ENCODE results near the gene PLPPR4.

The PLPPR4 gene

GRCh38 chr1:99264201-99265021, at the start of gene PLPPR4:
Gene PLPPR4, plus strand, starts transcription at chr1:99264492. Its CDS starts 102 bp downstream, at chr1:99264594.
- WGBS (ENCODE audit: insufficient coverage, insufficient read length): no CpG with 5 or more reads among the region's 51 CpGs
- peaks cover 2% of the 10 kb centered on the region; the same call in 1 of the 2 replicates for H3K27me3 ChIP-seq (ENCODE audit: control insufficient read depth, insufficient read depth, low read length)
- no peaks in the 10 kb centered on the region for H3K9me3 ChIP-seq (ENCODE audit: control insufficient read depth, insufficient read depth, low read length)
- peak within 1 kb of the TSS; percentile 52; the same call in 1 of the 2 replicates for H3K4me3 ChIP-seq (ENCODE audit: low read length)
- no peak within 1 kb of the TSS for H3K27ac ChIP-seq (ENCODE audit: low read length)
- H3K36me3 ChIP-seq (ENCODE audit: control insufficient read depth, insufficient read depth, low read length): no peaks in the 10 kb centered on the region
- DNase-seq (ENCODE audit: low read depth, low spot score): no peak
- peaks cover 2% of the 10 kb centered on the region; the same call in 1 of the 2 replicates for H3K4me1 ChIP-seq (ENCODE audit: control insufficient read depth, insufficient read depth, low read length)

GRCh38 chr1:99216956-99217355, 47.3 kb upstream of the PLPPR4 start:
- 0 out of 2 replicates have a peak, but pooled peaks cover 2% of the 10 kb centered on the region for H3K4me1 ChIP-seq (ENCODE audit: control insufficient read depth, insufficient read depth, low read length)
- no CpG with 5 or more reads among the region's 5 CpGs for WGBS (ENCODE audit: insufficient coverage, insufficient read length)
- no peaks in the 10 kb centered on the region for H3K9me3 ChIP-seq (ENCODE audit: control insufficient read depth, insufficient read depth, low read length)
- no peaks in the 10 kb centered on the region for H3K36me3 ChIP-seq (ENCODE audit: control insufficient read depth, insufficient read depth, low read length)
- no peak overlapping the region for H3K27ac ChIP-seq (ENCODE audit: low read length)
- no peak for DNase-seq (ENCODE audit: low read depth, low spot score)
- no peaks in the 10 kb centered on the region for H3K27me3 ChIP-seq (ENCODE audit: control insufficient read depth, insufficient read depth, low read length)
- H3K4me3 ChIP-seq (ENCODE audit: low read length): no peak overlapping the region

- Histone ChIP-seq H3K9me3 (ENCODE audit: control insufficient read depth, insufficient read depth, low read length) (no peaks in the 10 kb centered on the region), H3K27ac (ENCODE audit: low read length) (no peak overlapping the region), H3K36me3 (ENCODE audit: control insufficient read depth, insufficient read depth, low read length) (no peaks in the 10 kb centered on the region), H3K27me3 (ENCODE audit: control insufficient read depth, insufficient read depth, low read length) (no peaks in the 10 kb centered on the region), H3K4me1 (ENCODE audit: control insufficient read depth, insufficient read depth, low read length) (0 out of 2 replicates have a peak, but pooled peaks cover 2% of the 10 kb centered on the region), H3K4me3 (ENCODE audit: low read length) (no peak overlapping the region)
- no peak for DNase-seq (ENCODE audit: low read depth, low spot score)
- WGBS (ENCODE audit: insufficient coverage, insufficient read length): no CpG with 5 or more reads among the region's 4 CpGs
These were observed 46.7 kb upstream of the PLPPR4 start for GRCh38 chr1:99217599-99217998.

- no CpG with 5 or more reads among the region's 4 CpGs for WGBS (ENCODE audit: insufficient coverage, insufficient read length)
- no peaks in the 10 kb centered on the region for H3K36me3 ChIP-seq (ENCODE audit: control insufficient read depth, insufficient read depth, low read length)
- H3K9me3 ChIP-seq (ENCODE audit: control insufficient read depth, insufficient read depth, low read length): no peaks in the 10 kb centered on the region
- 0 out of 2 replicates have a peak, but pooled peaks cover 2% of the 10 kb centered on the region for H3K4me1 ChIP-seq (ENCODE audit: control insufficient read depth, insufficient read depth, low read length)
- no peak overlapping the region for H3K27ac ChIP-seq (ENCODE audit: low read length)
- H3K4me3 ChIP-seq (ENCODE audit: low read length): no peak overlapping the region
- no peak for DNase-seq (ENCODE audit: low read depth, low spot score)
- no peaks in the 10 kb centered on the region for H3K27me3 ChIP-seq (ENCODE audit: control insufficient read depth, insufficient read depth, low read length)
These were observed 45.7 kb upstream of the PLPPR4 start for GRCh38 chr1:99218572-99218971.

GRCh38 chr1:99218999-99219398, 45.3 kb upstream of the PLPPR4 start:
- Histone ChIP-seq H3K27ac (ENCODE audit: low read length) (no peak overlapping the region), H3K36me3 (ENCODE audit: control insufficient read depth, insufficient read depth, low read length) (no peaks in the 10 kb centered on the region), H3K9me3 (ENCODE audit: control insufficient read depth, insufficient read depth, low read length) (no peaks in the 10 kb centered on the region), H3K4me1 (ENCODE audit: control insufficient read depth, insufficient read depth, low read length) (0 out of 2 replicates have a peak, but pooled peaks cover 2% of the 10 kb centered on the region), H3K4me3 (ENCODE audit: low read length) (no peak overlapping the region), H3K27me3 (ENCODE audit: control insufficient read depth, insufficient read depth, low read length) (no peaks in the 10 kb centered on the region)
- DNase-seq (ENCODE audit: low read depth, low spot score): no peak

- no peak overlapping the region for H3K4me3 ChIP-seq (ENCODE audit: low read length)
- no peaks in the 10 kb centered on the region for H3K27me3 ChIP-seq (ENCODE audit: control insufficient read depth, insufficient read depth, low read length)
- WGBS (ENCODE audit: insufficient coverage, insufficient read length): no CpG with 5 or more reads among the region's 3 CpGs
- no peaks in the 10 kb centered on the region for H3K36me3 ChIP-seq (ENCODE audit: control insufficient read depth, insufficient read depth, low read length)
- H3K27ac ChIP-seq (ENCODE audit: low read length): no peak overlapping the region
- no peaks in the 10 kb centered on the region for H3K9me3 ChIP-seq (ENCODE audit: control insufficient read depth, insufficient read depth, low read length)
- no peaks in the 10 kb centered on the region for H3K4me1 ChIP-seq (ENCODE audit: control insufficient read depth, insufficient read depth, low read length)
- DNase-seq (ENCODE audit: low read depth, low spot score): no peak
These were observed 37.0 kb upstream of the PLPPR4 start for GRCh38 chr1:99227056-99227897.

GRCh38 chr1:99228153-99228552, 36.1 kb upstream of the PLPPR4 start:
- Histone ChIP-seq H3K4me3 (ENCODE audit: low read length) (no peak overlapping the region), H3K27ac (ENCODE audit: low read length) (no peak overlapping the region), H3K27me3 (ENCODE audit: control insufficient read depth, insufficient read depth, low read length) (no peaks in the 10 kb centered on the region), H3K4me1 (ENCODE audit: control insufficient read depth, insufficient read depth, low read length) (no peaks in the 10 kb centered on the region), H3K36me3 (ENCODE audit: control insufficient read depth, insufficient read depth, low read length) (no peaks in the 10 kb centered on the region), H3K9me3 (ENCODE audit: control insufficient read depth, insufficient read depth, low read length) (no peaks in the 10 kb centered on the region)
- no CpG with 5 or more reads among the region's 2 CpGs for WGBS (ENCODE audit: insufficient coverage, insufficient read length)
- DNase-seq (ENCODE audit: low read depth, low spot score): no peak

GRCh38 chr1:99229122-99229521, 35.2 kb upstream of the PLPPR4 start:
- Histone ChIP-seq H3K4me1 (ENCODE audit: control insufficient read depth, insufficient read depth, low read length) (no peaks in the 10 kb centered on the region), H3K4me3 (ENCODE audit: low read length) (no peak overlapping the region), H3K27me3 (ENCODE audit: control insufficient read depth, insufficient read depth, low read length) (no peaks in the 10 kb centered on the region), H3K36me3 (ENCODE audit: control insufficient read depth, insufficient read depth, low read length) (no peaks in the 10 kb centered on the region), H3K27ac (ENCODE audit: low read length) (no peak overlapping the region), H3K9me3 (ENCODE audit: control insufficient read depth, insufficient read depth, low read length) (no peaks in the 10 kb centered on the region)
- no peak for DNase-seq (ENCODE audit: low read depth, low spot score)
- WGBS (ENCODE audit: insufficient coverage, insufficient read length): no CpG with 5 or more reads among the region's 3 CpGs

GRCh38 chr1:99230695-99231094, 33.6 kb upstream of the PLPPR4 start:
- H3K4me3 ChIP-seq (ENCODE audit: low read length): no peak overlapping the region
- no peaks in the 10 kb centered on the region for H3K9me3 ChIP-seq (ENCODE audit: control insufficient read depth, insufficient read depth, low read length)
- H3K27me3 ChIP-seq (ENCODE audit: control insufficient read depth, insufficient read depth, low read length): no peaks in the 10 kb centered on the region
- no peaks in the 10 kb centered on the region for H3K4me1 ChIP-seq (ENCODE audit: control insufficient read depth, insufficient read depth, low read length)
- no peaks in the 10 kb centered on the region for H3K36me3 ChIP-seq (ENCODE audit: control insufficient read depth, insufficient read depth, low read length)
- no peak for DNase-seq (ENCODE audit: low read depth, low spot score)
- H3K27ac ChIP-seq (ENCODE audit: low read length): no peak overlapping the region

GRCh38 chr1:99232172-99232571, 32.1 kb upstream of the PLPPR4 start:
- no peak overlapping the region for H3K4me3 ChIP-seq (ENCODE audit: low read length)
- no peaks in the 10 kb centered on the region for H3K27me3 ChIP-seq (ENCODE audit: control insufficient read depth, insufficient read depth, low read length)
- DNase-seq (ENCODE audit: low read depth, low spot score): no peak
- H3K36me3 ChIP-seq (ENCODE audit: control insufficient read depth, insufficient read depth, low read length): no peaks in the 10 kb centered on the region
- no peaks in the 10 kb centered on the region for H3K4me1 ChIP-seq (ENCODE audit: control insufficient read depth, insufficient read depth, low read length)
- no peak overlapping the region for H3K27ac ChIP-seq (ENCODE audit: low read length)
- no peaks in the 10 kb centered on the region for H3K9me3 ChIP-seq (ENCODE audit: control insufficient read depth, insufficient read depth, low read length)
- no CpG with 5 or more reads among the region's 2 CpGs for WGBS (ENCODE audit: insufficient coverage, insufficient read length)
